ENCODE data around the gene ZCCHC2. TPM values are rescaled to one million over a fixed set of nuclear protein-coding genes. Genes with fewer than 3 reads are reported as not detected.

Gene ZCCHC2
- total and polyA plus RNA-seq, 4 donors = 6.9 to 34.7 (median 20.2) TPM

DNA sequence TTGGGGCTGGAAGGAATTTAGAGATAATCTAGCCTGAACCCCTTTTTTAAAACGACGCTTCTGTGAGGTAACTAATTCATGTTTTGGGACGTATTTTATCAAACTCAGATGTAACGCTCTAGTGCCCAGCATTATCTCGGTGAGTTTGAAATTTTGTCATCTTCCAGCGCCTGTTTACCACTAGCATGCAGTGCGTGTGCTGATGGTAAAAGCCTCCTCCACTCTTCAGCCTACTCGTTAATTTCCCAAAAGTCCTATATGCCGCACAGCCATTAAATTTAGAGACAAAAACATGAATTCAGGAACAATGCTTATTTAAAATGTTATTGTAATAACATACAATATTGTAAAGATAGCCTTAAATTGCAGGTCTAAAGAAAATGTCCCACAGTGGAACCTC lies 2.8 kb downstream of the ZCCHC2 start:
- H3K4me1 ChIP-seq (ENCODE audit: control insufficient read depth in 1 of 2, insufficient read depth in 2 of 2, low read length in 2 of 2) = no peaks in the 10 kb centered on the region
- DNase-seq (no peak), ATAC-seq (ENCODE audit: low FRiP score) (no peak)
- 71 to 74% methylated on average over 9 of the region's 9 CpGs for WGBS, 2 donors
- H3K27me3 ChIP-seq (ENCODE audit: control insufficient read depth in 1 of 2, insufficient read depth in 2 of 2, low read length in 1 of 2) = no peaks in the 10 kb centered on the region
- peak overlapping the region; percentile 89 to 97 for H3K4me3 ChIP-seq (ENCODE audit: low read length in 2 of 2)
- peak overlapping the region in 1 of 2 donors; percentile 38 for H3K27ac ChIP-seq (ENCODE audit: low read depth in 1 of 2, low read length in 2 of 2)
- no peaks in the 10 kb centered on the region for H3K9me3 ChIP-seq (ENCODE audit: control insufficient read depth, low read length)
- no peaks in the 10 kb centered on the region for H3K36me3 ChIP-seq (ENCODE audit: control insufficient read depth in 1 of 2, insufficient read depth in 2 of 2, low read length in 1 of 2)
- intact Hi-C loops (cut with DNase I) = loop anchor here (5.0 kb wide), 2 partner anchors 88 to 192 kb away; partner anchors contain the start of gene PHLPP1 (in 1 of the 2)

DNA sequence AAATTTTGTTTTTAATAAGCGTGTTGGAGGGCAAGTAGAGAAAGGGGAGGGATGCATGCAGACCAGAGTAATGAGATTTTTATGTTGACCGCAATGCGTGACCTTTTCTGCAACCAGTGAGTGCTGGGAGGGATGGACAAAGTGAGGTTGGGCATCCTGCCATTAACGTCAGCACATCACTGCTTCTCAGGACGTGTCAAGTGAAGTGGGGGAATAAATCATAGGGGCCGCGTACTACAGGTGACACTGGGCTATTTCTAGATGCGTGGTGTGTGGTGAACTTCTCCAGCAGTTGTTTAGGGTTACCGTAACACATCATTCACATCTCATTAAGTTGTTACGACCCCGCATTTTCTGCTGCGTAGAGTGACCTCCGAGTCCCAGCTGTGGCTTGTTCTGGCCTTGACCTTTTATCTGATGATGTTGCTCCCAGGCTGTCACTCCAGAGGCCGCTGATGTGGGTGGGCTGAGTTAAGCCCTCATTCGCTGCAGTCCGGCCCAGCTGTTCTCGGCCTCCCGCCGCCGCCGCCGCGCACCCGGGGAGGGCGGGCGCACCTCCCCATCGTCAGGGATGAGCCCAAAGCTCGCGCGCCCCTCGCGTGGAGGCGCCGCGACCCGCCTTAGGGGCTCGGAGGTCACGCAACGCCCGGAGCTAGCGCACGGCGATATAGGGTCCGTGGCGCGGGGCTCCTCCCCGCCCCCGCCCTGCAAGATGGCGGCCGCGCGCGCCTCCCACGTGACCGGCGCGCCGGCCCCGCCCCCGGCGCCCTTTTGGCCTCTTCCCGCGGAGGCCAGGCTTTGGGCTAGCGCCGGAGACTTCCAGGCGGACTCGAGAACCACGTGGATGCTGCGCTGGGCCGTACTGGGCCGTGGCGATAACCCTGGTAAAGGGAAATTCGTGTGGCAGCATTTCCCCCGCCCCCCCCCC lies 3.5 kb downstream of the ZCCHC2 start:
- H3K27me3 ChIP-seq (ENCODE audit: control insufficient read depth in 1 of 2, insufficient read depth in 2 of 2, low read length in 1 of 2) = no peaks in the 10 kb centered on the region
- H3K9me3 ChIP-seq (ENCODE audit: control insufficient read depth, low read length) = no peaks in the 10 kb centered on the region
- intact Hi-C loops (cut with DNase I) = loop anchor here (5.0 kb wide), 2 partner anchors 89 to 191 kb away; partner anchors contain the start of gene PHLPP1 (in 1 of the 2)
- 1% methylated on average over 51 to 74 of the region's 74 CpGs for WGBS, 2 donors
- ATAC-seq (ENCODE audit: low FRiP score) (peak; percentile 77), DNase-seq (peak; percentile 92 to 93)
- H3K4me3 ChIP-seq (ENCODE audit: low read length in 2 of 2) = peak overlapping the region; percentile 89 to 97
- H3K36me3 ChIP-seq (ENCODE audit: control insufficient read depth in 1 of 2, insufficient read depth in 2 of 2, low read length in 1 of 2) = no peaks in the 10 kb centered on the region
- no peaks in the 10 kb centered on the region for H3K4me1 ChIP-seq (ENCODE audit: control insufficient read depth in 1 of 2, insufficient read depth in 2 of 2, low read length in 2 of 2)
- peak overlapping the region; percentile 38 to 100 for H3K27ac ChIP-seq (ENCODE audit: low read depth in 1 of 2, low read length in 2 of 2)

GRCh38 chr18:62529597-62529996 lies 6.8 kb downstream of the ZCCHC2 start:
- no peaks in the 10 kb centered on the region for H3K27me3 ChIP-seq (ENCODE audit: control insufficient read depth in 1 of 2, insufficient read depth in 2 of 2, low read length in 1 of 2)
- no peaks in the 10 kb centered on the region for H3K9me3 ChIP-seq (ENCODE audit: control insufficient read depth, low read length)
- DNase-seq = no peak
- WGBS, 2 donors = 68 to 73% methylated on average over 5 of the region's 5 CpGs
- H3K27ac ChIP-seq (ENCODE audit: low read depth in 1 of 2, low read length in 2 of 2) = no peak overlapping the region
- ATAC-seq (ENCODE audit: low FRiP score) = no peak
- no peak overlapping the region for H3K4me3 ChIP-seq (ENCODE audit: low read length in 2 of 2)
- intact Hi-C loops (cut with DNase I) = loop anchor here (2.0 to 5.0 kb wide), 3 partner anchors 55 to 188 kb away; partner anchors contain the start of gene PHLPP1 (in 1 of the 2)
- H3K4me1 ChIP-seq (ENCODE audit: control insufficient read depth in 1 of 2, insufficient read depth in 2 of 2, low read length in 2 of 2) = peaks cover 0 to 3% of the 10 kb centered on the region in 2 donors
- H3K36me3 ChIP-seq (ENCODE audit: control insufficient read depth in 1 of 2, insufficient read depth in 2 of 2, low read length in 1 of 2) = no peaks in the 10 kb centered on the region

DNA sequence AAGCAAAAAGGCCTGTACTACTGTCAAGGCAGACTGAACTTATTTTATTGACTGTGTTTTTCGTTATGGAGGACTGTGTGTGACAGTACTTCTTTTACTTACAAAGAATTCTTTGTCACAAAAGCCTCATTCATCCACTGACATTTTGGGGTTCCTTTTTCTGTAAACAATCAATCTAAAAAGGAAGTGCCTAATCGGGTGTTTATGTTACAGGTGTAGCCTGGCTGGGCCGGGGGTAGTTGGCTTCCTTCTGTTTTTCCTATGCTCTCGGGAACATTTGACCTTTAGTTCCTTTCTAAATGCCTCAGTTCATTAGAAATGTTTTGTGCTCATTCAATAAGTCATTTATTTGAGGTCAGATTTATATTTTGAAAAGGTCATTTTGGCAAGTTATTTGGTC lies 8.3 kb downstream of the ZCCHC2 start:
- intact Hi-C loops (cut with DNase I) = no loop called here
- H3K27ac ChIP-seq (ENCODE audit: low read depth in 1 of 2, low read length in 2 of 2) = no peak overlapping the region
- WGBS, 2 donors = 63 to 65% methylated on average over 4 of the region's 4 CpGs
- peaks cover 0 to 3% of the 10 kb centered on the region in 2 donors for H3K4me1 ChIP-seq (ENCODE audit: control insufficient read depth in 1 of 2, insufficient read depth in 2 of 2, low read length in 2 of 2)
- no peak for DNase-seq
- H3K9me3 ChIP-seq (ENCODE audit: control insufficient read depth, low read length) = no peaks in the 10 kb centered on the region
- no peak overlapping the region for H3K4me3 ChIP-seq (ENCODE audit: low read length in 2 of 2)
- no peaks in the 10 kb centered on the region for H3K36me3 ChIP-seq (ENCODE audit: control insufficient read depth in 1 of 2, insufficient read depth in 2 of 2, low read length in 1 of 2)
- ATAC-seq (ENCODE audit: low FRiP score) = no peak
- no peaks in the 10 kb centered on the region for H3K27me3 ChIP-seq (ENCODE audit: control insufficient read depth in 1 of 2, insufficient read depth in 2 of 2, low read length in 1 of 2)

DNA sequence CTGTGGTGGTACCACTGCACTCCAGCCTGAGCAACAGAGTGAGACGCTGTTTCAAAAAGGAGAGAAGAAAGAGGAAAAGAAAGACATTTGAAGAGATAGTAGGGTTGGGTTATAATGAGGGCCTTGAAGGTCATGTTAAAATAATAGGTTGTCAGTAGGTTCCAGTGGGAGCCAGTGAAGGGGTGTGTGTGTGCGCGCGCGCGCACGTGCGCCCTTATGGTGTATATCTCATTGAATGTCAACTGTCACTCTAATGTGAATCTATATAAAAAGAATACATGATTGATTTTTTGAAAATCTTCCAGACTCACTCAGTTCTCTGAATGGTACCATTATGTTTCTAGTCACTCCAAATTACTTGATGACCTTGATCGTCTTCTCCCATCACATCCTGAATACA lies 9.1 kb downstream of the ZCCHC2 start:
- H3K4me3 ChIP-seq (ENCODE audit: low read length in 2 of 2) = no peak overlapping the region
- peaks cover 0 to 3% of the 10 kb centered on the region in 2 donors for H3K4me1 ChIP-seq (ENCODE audit: control insufficient read depth in 1 of 2, insufficient read depth in 2 of 2, low read length in 2 of 2)
- no peak overlapping the region for H3K27ac ChIP-seq (ENCODE audit: low read depth in 1 of 2, low read length in 2 of 2)
- WGBS, 2 donors = 98 to 99% methylated on average over 9 of the region's 9 CpGs
- intact Hi-C loops (cut with DNase I) = no loop called here
- no peaks in the 10 kb centered on the region for H3K9me3 ChIP-seq (ENCODE audit: control insufficient read depth, low read length)
- H3K36me3 ChIP-seq (ENCODE audit: control insufficient read depth in 1 of 2, insufficient read depth in 2 of 2, low read length in 1 of 2) = no peaks in the 10 kb centered on the region
- ATAC-seq (ENCODE audit: low FRiP score) = no peak
- H3K27me3 ChIP-seq (ENCODE audit: control insufficient read depth in 1 of 2, insufficient read depth in 2 of 2, low read length in 1 of 2) = no peaks in the 10 kb centered on the region
- DNase-seq = no peak

- no peak overlapping the region for H3K27ac ChIP-seq (ENCODE audit: low read depth in 1 of 2, low read length in 2 of 2)
- H3K4me1 ChIP-seq (ENCODE audit: control insufficient read depth in 1 of 2, insufficient read depth in 2 of 2, low read length in 2 of 2) = peaks cover 3 to 5% of the 10 kb centered on the region in 2 donors
- DNase-seq (no peak), ATAC-seq (ENCODE audit: low FRiP score) (no peak)
- H3K9me3 ChIP-seq (ENCODE audit: control insufficient read depth, low read length) = no peaks in the 10 kb centered on the region
- WGBS, 2 donors = 93 to 96% methylated on average over 7 of the region's 7 CpGs
- H3K4me3 ChIP-seq (ENCODE audit: low read length in 2 of 2) = no peak overlapping the region
- no peaks in the 10 kb centered on the region for H3K27me3 ChIP-seq (ENCODE audit: control insufficient read depth in 1 of 2, insufficient read depth in 2 of 2, low read length in 1 of 2)
- intact Hi-C loops (cut with DNase I) = no loop called here
- H3K36me3 ChIP-seq (ENCODE audit: control insufficient read depth in 1 of 2, insufficient read depth in 2 of 2, low read length in 1 of 2) = no peaks in the 10 kb centered on the region
Observed at GRCh38 chr18:62536005-62536404, 13.2 kb downstream of the ZCCHC2 start.

GRCh38 chr18:62537042-62537894 lies 14.4 kb downstream of the ZCCHC2 start:
- Histone ChIP-seq H3K4me3 (ENCODE audit: low read length in 2 of 2) (no peak overlapping the region), H3K36me3 (ENCODE audit: control insufficient read depth in 1 of 2, insufficient read depth in 2 of 2, low read length in 1 of 2) (no peaks in the 10 kb centered on the region), H3K27ac (ENCODE audit: low read depth in 1 of 2, low read length in 2 of 2) (no peak overlapping the region), H3K27me3 (ENCODE audit: control insufficient read depth in 1 of 2, insufficient read depth in 2 of 2, low read length in 1 of 2) (no peaks in the 10 kb centered on the region), H3K4me1 (ENCODE audit: control insufficient read depth in 1 of 2, insufficient read depth in 2 of 2, low read length in 2 of 2) (peaks cover 3 to 7% of the 10 kb centered on the region in 2 donors), H3K9me3 (ENCODE audit: control insufficient read depth, low read length) (no peaks in the 10 kb centered on the region)
- intact Hi-C loops (cut with DNase I) = no loop called here
- WGBS, 2 donors = 97 to 98% methylated on average over 8 of the region's 8 CpGs
- DNase-seq (no peak), ATAC-seq (ENCODE audit: low FRiP score) (no peak)

DNA sequence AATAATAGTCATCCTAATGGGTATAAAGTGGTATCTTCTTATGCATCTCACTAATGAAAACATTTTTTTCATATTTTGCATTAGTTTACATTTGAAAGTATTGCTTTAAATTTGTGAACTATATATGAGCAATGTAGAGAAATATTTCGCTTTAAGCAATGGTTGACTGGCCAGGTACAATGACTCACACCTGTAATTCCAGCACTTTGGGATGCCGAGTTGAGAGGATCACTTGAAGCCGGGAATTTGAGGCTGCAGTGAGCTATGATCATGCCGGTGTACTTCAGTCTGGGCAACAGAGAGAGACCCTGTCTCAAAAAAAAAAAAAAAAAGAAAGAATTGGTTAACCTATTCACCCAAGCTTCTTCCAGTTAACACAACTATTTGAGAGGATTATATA lies 15.1 kb downstream of the ZCCHC2 start:
- Histone ChIP-seq H3K4me1 (ENCODE audit: control insufficient read depth in 1 of 2, insufficient read depth in 2 of 2, low read length in 2 of 2) (peaks cover 3 to 7% of the 10 kb centered on the region in 2 donors), H3K27me3 (ENCODE audit: control insufficient read depth in 1 of 2, insufficient read depth in 2 of 2, low read length in 1 of 2) (no peaks in the 10 kb centered on the region), H3K4me3 (ENCODE audit: low read length in 2 of 2) (no peak overlapping the region), H3K27ac (ENCODE audit: low read depth in 1 of 2, low read length in 2 of 2) (no peak overlapping the region), H3K36me3 (ENCODE audit: control insufficient read depth in 1 of 2, insufficient read depth in 2 of 2, low read length in 1 of 2) (no peaks in the 10 kb centered on the region), H3K9me3 (ENCODE audit: control insufficient read depth, low read length) (no peaks in the 10 kb centered on the region)
- intact Hi-C loops (cut with DNase I) = no loop called here
- 97 to 98% methylated on average over 4 of the region's 4 CpGs for WGBS, 2 donors
- ATAC-seq (ENCODE audit: low FRiP score) = no peak
- no peak for DNase-seq
